Measurements from ENCODE around the gene RP9.
A peak's percentile ranks its signal among the peaks of the same experiment; 100 is the strongest.

Gene RP9

GRCh38 chr7:33128990-33129805 is 20.0 kb upstream of the RP9 start, which contains the start of gene BBS9:
BBS9 (plus strand) TSS chr7:33129564; CDS start chr7:33146253, 16,689 bp downstream.
- in situ Hi-C loops (cut with MboI; ENCODE audit: low pct_unique_long_range_greater_than_20kb, low sequenced_read_pairs, unreplicated experiment) = no loop called here
- TF ChIP-seq CTCF (IDR thresholded peaks at IDR 0.05; ENCODE audit: extremely low read depth, insufficient read depth, missing control alignments) = no peak
- peak; percentile 93 for DNase-seq (ENCODE audit: low spot score)

GRCh38 chr7:33128631-33128989 is 19.4 kb upstream of the RP9 start:
- no peak for TF ChIP-seq CTCF (IDR thresholded peaks at IDR 0.05; ENCODE audit: extremely low read depth, insufficient read depth, missing control alignments)
- in situ Hi-C loops (cut with MboI; ENCODE audit: low pct_unique_long_range_greater_than_20kb, low sequenced_read_pairs, unreplicated experiment) = no loop called here
- DNase-seq (ENCODE audit: low spot score) = no peak

- no peak for DNase-seq (ENCODE audit: low spot score)
- no peak for TF ChIP-seq CTCF (IDR thresholded peaks at IDR 0.05; ENCODE audit: extremely low read depth, insufficient read depth, missing control alignments)
- in situ Hi-C loops (cut with MboI; ENCODE audit: low pct_unique_long_range_greater_than_20kb, low sequenced_read_pairs, unreplicated experiment) = no loop called here
Observed at GRCh38 chr7:33127085-33127484, 17.9 kb upstream of the RP9 start.

- DNase-seq (ENCODE audit: low spot score) = no peak
- in situ Hi-C loops (cut with MboI; ENCODE audit: low pct_unique_long_range_greater_than_20kb, low sequenced_read_pairs, unreplicated experiment) = no loop called here
- no peak for TF ChIP-seq CTCF (IDR thresholded peaks at IDR 0.05; ENCODE audit: extremely low read depth, insufficient read depth, missing control alignments)
Observed at GRCh38 chr7:33118383-33118782, 9.2 kb upstream of the RP9 start.

GRCh38 chr7:33114976-33115375 is 5.8 kb upstream of the RP9 start:
- in situ Hi-C loops (cut with MboI; ENCODE audit: low pct_unique_long_range_greater_than_20kb, low sequenced_read_pairs, unreplicated experiment) = no loop called here
- no peak for TF ChIP-seq CTCF (IDR thresholded peaks at IDR 0.05; ENCODE audit: extremely low read depth, insufficient read depth, missing control alignments)
- DNase-seq (ENCODE audit: low spot score) = no peak

GRCh38 chr7:33111614-33112013 is 2.4 kb upstream of the RP9 start:
- in situ Hi-C loops (cut with MboI; ENCODE audit: low pct_unique_long_range_greater_than_20kb, low sequenced_read_pairs, unreplicated experiment) = no loop called here
- TF ChIP-seq CTCF (IDR thresholded peaks at IDR 0.05; ENCODE audit: extremely low read depth, insufficient read depth, missing control alignments) = no peak
- no peak for DNase-seq (ENCODE audit: low spot score)

Measured in GM13977 (cell line).